Transverse colon (tissue), 4 donors: ENCODE measurements around the gene XYLB. TPM values are rescaled to one million over a fixed set of nuclear protein-coding genes. Genes with fewer than 3 reads are reported as not detected.

Experiments
- DNase-seq: peaks from one replicate; pipeline ENCODE4 v3.0.0-alpha.2; 2019
- H3K27ac ChIP-seq, 4 donors: fragments of 200-600 bp; sonication (generic); 2 replicates each; pipeline ENCODE4 v1.5.1; 2016 to 2018; ENCODE audit warnings: inconsistent platforms in 4 of 4
- H3K27me3 ChIP-seq: fragments of 200-600 bp; sonication (generic); 2 replicates; pipeline ENCODE4 v1.5.1; 2017; ENCODE audit warnings: inconsistent platforms
- H3K36me3 ChIP-seq, 4 donors: fragments of 200-600 bp; sonication (generic); 2 replicates each; pipeline ENCODE4 v1.5.1; 2017 to 2019; ENCODE audit warnings: inconsistent platforms in 4 of 4
- H3K4me1 ChIP-seq, 4 donors: fragments of 200-600 bp; sonication (generic); 2 replicates each; pipeline ENCODE4 v1.5.1; 2017 to 2020; ENCODE audit warnings: inconsistent platforms in 4 of 4
- H3K4me3 ChIP-seq, 4 donors: fragments of 200-600 bp; sonication (generic); 1 replicate in 1 of 4; 2 replicates in 3 of 4; pipeline versions ENCODE4 v1.5.1 to v1.6.1; 2017 to 2019; ENCODE audit warnings: inconsistent platforms in 4 of 4
- H3K9me3 ChIP-seq, 2 donors: fragments of 200-600 bp; sonication (generic); 2 replicates each; pipeline ENCODE4 v1.5.1; 2017 to 2019; ENCODE audit warnings: inconsistent platforms in 2 of 2
- CTCF ChIP-seq, 5 experiments: fragments of 200-600 bp in 3 of 5; fragments of 450-650 bp in 2 of 5; sonication (generic) in 3 of 5; IDR thresholded peaks; 1 replicate in 2 of 5; 2 replicates in 3 of 5; pipeline ENCODE4 v1.5.1; 2016 to 2017; ENCODE audit warnings: antibody characterized with exemption in 5 of 5, inconsistent platforms in 3 of 5, mild to moderate bottlenecking in 2 of 5, moderate library complexity in 1 of 5
- EP300 ChIP-seq: sonication (generic); formaldehyde crosslinking; IDR thresholded peaks from one replicate; pipeline ENCODE4 v1.6.1; 2017; ENCODE audit warnings: antibody characterized with exemption, low read depth
- POLR2A ChIP-seq: fragments of 450-650 bp; IDR thresholded peaks from one replicate; pipeline ENCODE4 v1.6.1; 2016; ENCODE audit warnings: antibody characterized with exemption, mild to moderate bottlenecking, moderate library complexity
- POLR2AphosphoS5 ChIP-seq, 3 donors: sonication (generic); formaldehyde crosslinking; IDR thresholded peaks; one replicate each; pipeline ENCODE4 v1.6.1; 2016; ENCODE audit warnings: antibody characterized with exemption in 3 of 3
- WGBS, 2 donors: methylation state at CpG; one replicate each; pipeline ENCODE4 v1.1.5; 2018; ENCODE audit warnings: low coverage in 1 of 2; 5-methylcytosine and 5-hydroxymethylcytosine counted together
- in situ Hi-C, 4 donors: fragments of 200-750 bp; cut with MboI; loops; one replicate each; pipeline versions ENCODE4 v1.15.0 to v1.15.1; 2017; ENCODE audit warnings: low sequenced_read_pairs in 3 of 4, low pct_ligation_motif_present in 1 of 4, low pct_unique_long_range_greater_than_20kb in 1 of 4
- intact Hi-C: fragments of 100-400 bp; cut with DNase I; formaldehyde crosslinking; loops from one replicate; pipeline ENCODE4 v1.15.1; 2023; ENCODE audit warnings: low total_unique reads
- total RNA-seq, 4 donors: library from RNA; depleted of rRNA; stranded (reverse); fragments of >200 nt; gene quantifications; one replicate each; pipeline ENCODE4 v1.1.0, GENCODE V29; 2016

The XYLB gene
- total RNA-seq, 4 donors from 2014 or later, result 13.5 to 18.7 (median 15.1) TPM

GRCh38 chr3:38349684-38350359 is 3.2 kb downstream of the XYLB start:
- intact Hi-C loops, result loop anchor here (5.0 kb wide), 1 partner anchor 127 kb away; no protein-coding TSS in a partner anchor
- 83 to 92% methylated on average over 5 to 8 of the region's 8 CpGs for WGBS, 2 donors
- DNase-seq, result no peak
- no peak overlapping the region for H3K4me3 ChIP-seq
- no peak overlapping the region for H3K27ac ChIP-seq
- no peaks in the 10 kb centered on the region for H3K27me3 ChIP-seq
- H3K9me3 ChIP-seq, result no peaks in the 10 kb centered on the region
- TF ChIP-seq EP300, result no peak
- TF ChIP-seq POLR2AphosphoS5 (IDR thresholded peaks at IDR 0.05), result no peak
- TF ChIP-seq POLR2A, result no peak
- TF ChIP-seq CTCF (IDR thresholded peaks at IDR 0.05), result no peak
- H3K36me3 ChIP-seq, result no peaks in the 10 kb centered on the region
- in situ Hi-C loops, result loop anchor here (5.0 to 10.0 kb wide), 3 partner anchors 125 to 135 kb away; no protein-coding TSS in a partner anchor
- H3K4me1 ChIP-seq, result peaks cover 0 to 25% (median 12%) of the 10 kb centered on the region in 4 donors

GRCh38 chr3:38353151-38353550 is 6.6 kb downstream of the XYLB start:
- intact Hi-C loops (no loop called here), in situ Hi-C loops (no loop called here)
- TF ChIP-seq POLR2AphosphoS5 (IDR thresholded peaks at IDR 0.05) (no peak), EP300 (no peak), CTCF (IDR thresholded peaks at IDR 0.05) (no peak)
- Histone ChIP-seq H3K27ac (no peak overlapping the region), H3K36me3 (no peaks in the 10 kb centered on the region), H3K4me3 (no peak overlapping the region), H3K4me1 (peaks cover 0 to 19% (median 7%) of the 10 kb centered on the region in 4 donors), H3K9me3 (no peaks in the 10 kb centered on the region), H3K27me3 (no peaks in the 10 kb centered on the region)
- no peak for DNase-seq
- WGBS, 2 donors, result 80 to 88% methylated on average over 3 to 4 of the region's 4 CpGs

- Histone ChIP-seq H3K4me3 (no peak overlapping the region), H3K27me3 (no peaks in the 10 kb centered on the region), H3K27ac (peak overlapping the region in 3 of 4 donors; percentile 29 to 53 (median 53)), H3K4me1 (peaks cover 0 to 14% (median 6%) of the 10 kb centered on the region in 4 donors), H3K9me3 (no peaks in the 10 kb centered on the region), H3K36me3 (no peaks in the 10 kb centered on the region)
- peak; percentile 53 for DNase-seq
- TF ChIP-seq POLR2AphosphoS5 (IDR thresholded peaks at IDR 0.05) (peak in 1 of 3 donors; percentile 46), CTCF (IDR thresholded peaks at IDR 0.05) (no peak)
- in situ Hi-C loops, result no loop called here
- intact Hi-C loops, result no loop called here
- 27 to 56% methylated on average over 3 to 4 of the region's 4 CpGs for WGBS, 2 donors
These were observed 8.2 kb downstream of the XYLB start for GRCh38 chr3:38354588-38355330.

GRCh38 chr3:38359038-38359437 is 12.5 kb downstream of the XYLB start:
- intact Hi-C loops, result no loop called here
- Histone ChIP-seq H3K27ac (no peak overlapping the region), H3K9me3 (no peaks in the 10 kb centered on the region), H3K4me3 (no peak overlapping the region), H3K4me1 (peaks cover 0 to 14% (median 6%) of the 10 kb centered on the region in 4 donors), H3K27me3 (no peaks in the 10 kb centered on the region), H3K36me3 (no peaks in the 10 kb centered on the region)
- TF ChIP-seq CTCF (IDR thresholded peaks at IDR 0.05) (no peak), POLR2AphosphoS5 (IDR thresholded peaks at IDR 0.05) (no peak), POLR2A (no peak), EP300 (no peak)
- WGBS, 2 donors, result 93 to 97% methylated on average over 3 to 6 of the region's 6 CpGs
- no peak for DNase-seq
- in situ Hi-C loops, result no loop called here
